G401 (cell line): ENCODE data around the gene ACACA. TPM values are rescaled to one million over a fixed set of nuclear protein-coding genes. Genes with fewer than 3 reads are reported as not detected.

ENCODE experiments used
- DNase-seq: peaks from one replicate; pipeline ENCODE4 v3.0.0-alpha.2; 2015; ENCODE audit warnings: low spot score
- in situ Hi-C: cut with HindIII; loops from 2 replicates; pipeline ENCODE4 v1.10.0; 2016; ENCODE audit warnings: low sequenced_read_pairs, mixed read lengths
- total RNA-seq: library from RNA; depleted of rRNA; stranded (reverse); fragments of >200 nt; shearing (Covaris generic); gene quantifications from 2 replicates; pipeline ENCODE4 v1.2.3, GENCODE V29; 2014

Gene ACACA
- total RNA-seq, 1 experiment from 2014 or later: 128 TPM

GRCh38 chr17:37066322-37067255, 340.0 kb downstream of the ACACA start:
- in situ Hi-C loops: no loop called here
- no peak for DNase-seq

- in situ Hi-C loops: no loop called here
- no peak for DNase-seq
Measured at GRCh38 chr17:37065486-37066321, 340.9 kb downstream of the ACACA start.

DNA sequence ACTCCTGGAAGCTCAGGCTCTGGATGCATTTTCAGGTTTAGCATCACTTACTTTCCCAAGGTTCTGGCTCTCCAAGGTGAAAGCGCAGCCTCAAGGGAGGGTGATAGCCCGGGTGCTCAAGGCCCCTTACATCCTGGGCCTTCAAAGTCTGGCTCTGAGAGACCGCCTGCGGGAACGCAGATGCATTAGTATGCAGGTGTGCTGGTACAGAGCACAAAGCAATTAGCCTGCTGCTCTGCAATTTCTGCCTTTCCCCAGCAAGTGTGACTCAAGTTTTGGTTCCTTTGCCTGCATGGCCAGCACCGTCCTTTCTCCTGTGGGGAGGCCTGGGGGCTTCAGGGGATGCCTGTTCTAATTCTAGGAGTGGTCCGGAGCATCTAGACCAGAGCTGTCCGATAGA, 341.7 kb downstream of the ACACA start:
- in situ Hi-C loops: no loop called here

DNA sequence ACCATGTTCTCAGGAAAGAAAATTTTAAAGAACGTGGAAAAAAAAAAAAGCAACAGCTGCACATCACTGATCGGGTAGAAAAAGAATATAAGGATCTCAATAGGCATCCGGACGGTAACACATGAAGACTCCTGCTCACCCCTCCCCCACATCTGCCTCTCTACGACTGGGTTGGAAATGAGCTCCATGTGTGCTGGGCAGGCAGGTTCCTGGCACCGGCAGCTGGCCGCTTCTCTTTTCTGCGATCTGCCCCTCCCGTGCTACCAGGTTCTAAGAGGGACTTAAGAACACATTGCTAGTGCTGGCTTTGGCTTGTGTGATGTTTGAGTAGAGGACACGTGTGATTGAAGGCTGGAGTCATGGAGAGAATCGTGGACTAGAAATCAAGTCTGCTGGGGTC, 342.4 kb downstream of the ACACA start:
- in situ Hi-C loops: no loop called here
- DNase-seq: no peak

More for the DNA sequence above, 341.7 kb downstream of the ACACA start:
- no peak for DNase-seq

DNA sequence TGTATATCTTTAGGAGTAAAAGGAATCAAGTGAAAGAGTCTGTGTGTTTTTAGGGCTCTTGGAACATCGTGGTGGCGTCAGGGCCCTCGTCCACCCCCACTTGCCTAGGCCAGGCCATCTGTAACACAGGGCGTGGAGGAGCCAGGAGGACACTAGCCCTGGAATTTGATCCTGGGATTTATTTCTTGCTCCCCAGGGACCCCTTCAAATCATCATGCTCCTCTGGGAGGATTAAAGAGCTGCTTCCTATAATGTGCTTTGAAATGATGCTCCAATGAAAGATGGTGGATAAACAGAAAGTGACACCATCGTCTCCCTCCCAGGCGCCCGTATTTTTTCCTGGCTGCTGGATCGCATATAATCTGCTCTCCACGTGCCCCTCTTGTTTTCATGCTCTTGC, 344.6 kb downstream of the ACACA start:
- in situ Hi-C loops: no loop called here
- no peak for DNase-seq

DNA sequence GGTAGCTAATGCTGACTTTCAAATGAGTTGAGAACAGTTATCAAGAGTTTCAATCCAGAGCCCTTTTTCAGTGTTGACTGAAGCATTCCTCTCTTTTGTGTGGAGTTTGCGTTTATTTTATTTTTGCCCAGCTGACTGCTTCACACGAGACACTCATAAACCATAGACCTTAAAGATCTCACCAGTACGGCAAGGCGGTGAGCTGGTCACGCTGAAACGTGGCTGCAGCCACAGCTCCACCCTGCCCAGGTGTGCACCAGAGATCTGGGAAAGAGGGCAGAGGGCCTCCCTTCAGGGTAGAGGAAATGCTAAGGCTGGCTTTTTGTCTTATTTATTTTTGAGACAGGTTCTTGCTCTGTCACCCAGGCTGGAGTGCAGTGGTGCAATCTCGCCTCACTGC, 345.7 kb downstream of the ACACA start:
- in situ Hi-C loops: no loop called here
- no peak for DNase-seq

DNA sequence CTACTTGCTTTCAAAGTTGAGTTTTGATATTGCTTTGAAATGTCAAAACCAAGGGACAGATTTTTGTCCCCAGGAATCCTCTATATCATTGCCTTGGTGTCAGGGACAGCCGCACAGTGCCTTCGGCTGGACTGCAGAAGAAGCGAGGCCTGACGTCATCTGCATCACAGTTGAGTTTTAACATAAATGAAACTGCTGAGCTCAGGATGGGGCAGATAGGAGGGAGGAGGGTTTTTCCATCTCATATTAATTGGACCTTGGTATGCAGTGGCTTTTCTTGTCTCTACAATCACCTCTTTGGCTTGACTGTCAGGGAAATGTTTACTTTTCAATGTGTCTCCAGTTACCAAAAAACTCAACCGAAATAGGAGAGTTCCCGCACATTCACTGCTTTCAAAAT, 346.5 kb downstream of the ACACA start:
- in situ Hi-C loops: no loop called here
- DNase-seq: no peak

- no peak for DNase-seq
- in situ Hi-C loops: no loop called here
Measured at GRCh38 chr17:37059493-37059892, 347.1 kb downstream of the ACACA start.

DNA sequence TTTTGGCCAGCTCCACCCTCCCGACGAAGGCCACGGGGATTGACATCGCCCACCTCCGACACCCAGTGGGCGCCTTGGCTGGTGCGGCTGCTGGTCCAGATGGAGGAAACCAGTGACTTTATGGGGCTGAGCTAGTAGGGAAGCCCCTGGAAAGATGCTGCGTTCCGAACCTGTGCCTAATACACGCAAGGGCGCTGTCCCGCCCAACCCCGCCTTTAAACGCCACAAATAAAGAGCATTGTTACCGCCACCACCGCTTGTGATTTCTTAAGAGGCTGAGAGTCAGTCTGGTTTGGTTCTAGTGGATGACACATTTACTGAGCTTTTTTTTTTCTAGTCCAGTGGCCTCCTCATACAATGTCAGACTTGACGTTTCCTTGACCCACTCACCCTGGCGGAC, 350.0 kb downstream of the ACACA start:
- in situ Hi-C loops: no loop called here
- no peak for DNase-seq

GRCh38 chr17:37054894-37055293, 351.7 kb downstream of the ACACA start:
- DNase-seq: no peak
- in situ Hi-C loops: no loop called here

GRCh38 chr17:37052450-37052849, 354.2 kb downstream of the ACACA start:
- no peak for DNase-seq
- in situ Hi-C loops: no loop called here

- in situ Hi-C loops: no loop called here
Measured at GRCh38 chr17:37051833-37052232, 354.8 kb downstream of the ACACA start.

DNA sequence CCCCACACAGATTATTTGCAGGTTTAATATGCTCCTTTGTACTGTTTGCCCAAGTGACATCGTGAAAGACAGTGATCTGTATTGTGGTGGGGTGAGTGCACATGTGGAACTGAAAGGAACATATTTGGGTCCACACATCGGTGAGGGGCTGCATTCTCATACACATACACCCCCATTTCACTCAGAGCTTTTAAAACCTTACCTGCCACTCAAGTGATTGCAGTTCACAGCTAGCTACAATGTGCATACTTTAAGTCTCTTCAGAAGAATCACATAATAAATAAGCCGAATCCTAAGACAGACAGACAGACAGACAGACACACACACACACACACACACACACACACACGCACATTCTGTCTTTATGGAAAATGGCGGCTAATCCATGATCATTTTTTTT, 355.3 kb downstream of the ACACA start:
- in situ Hi-C loops: no loop called here
- DNase-seq: no peak

More at GRCh38 chr17:37051833-37052232, 354.8 kb downstream of the ACACA start:
- no peak for DNase-seq

GRCh38 chr17:37050920-37051319, 355.7 kb downstream of the ACACA start:
- DNase-seq: no peak
- in situ Hi-C loops: no loop called here

GRCh38 chr17:37048811-37049210, 357.8 kb downstream of the ACACA start:
- no peak for DNase-seq
- in situ Hi-C loops: no loop called here

- in situ Hi-C loops: no loop called here
- peak; percentile 92 for DNase-seq
Measured at GRCh38 chr17:37047631-37048104, 359.0 kb downstream of the ACACA start.

GRCh38 chr17:37045351-37045922, 361.2 kb downstream of the ACACA start:
- in situ Hi-C loops: no loop called here
- DNase-seq: no peak

GRCh38 chr17:37043201-37043600, 363.4 kb downstream of the ACACA start:
- DNase-seq: no peak
- in situ Hi-C loops: no loop called here

DNA sequence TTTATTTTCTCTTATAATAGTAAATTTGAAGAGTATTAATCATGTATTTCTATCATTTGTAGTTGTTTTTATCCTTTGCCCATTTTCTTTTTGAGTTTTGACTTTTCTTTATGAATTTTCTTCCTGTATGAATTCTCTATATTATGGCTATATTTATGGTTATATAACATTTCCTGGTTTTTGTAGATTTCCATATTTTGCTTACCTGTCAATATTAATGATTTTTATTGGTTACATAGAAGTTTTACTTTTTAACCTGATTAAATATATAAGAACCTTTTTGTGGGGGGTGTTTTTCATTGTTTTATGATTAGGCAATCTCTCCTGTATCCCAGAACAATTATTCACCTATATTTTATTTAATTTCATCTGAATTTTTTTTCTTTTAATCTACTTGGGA, 364.7 kb downstream of the ACACA start:
- in situ Hi-C loops: no loop called here
- no peak for DNase-seq

GRCh38 chr17:37039269-37039668, 367.4 kb downstream of the ACACA start:
- DNase-seq: no peak
- in situ Hi-C loops: no loop called here
